ENCODE data around the gene CABCOCO1.

The CABCOCO1 gene

DNA sequence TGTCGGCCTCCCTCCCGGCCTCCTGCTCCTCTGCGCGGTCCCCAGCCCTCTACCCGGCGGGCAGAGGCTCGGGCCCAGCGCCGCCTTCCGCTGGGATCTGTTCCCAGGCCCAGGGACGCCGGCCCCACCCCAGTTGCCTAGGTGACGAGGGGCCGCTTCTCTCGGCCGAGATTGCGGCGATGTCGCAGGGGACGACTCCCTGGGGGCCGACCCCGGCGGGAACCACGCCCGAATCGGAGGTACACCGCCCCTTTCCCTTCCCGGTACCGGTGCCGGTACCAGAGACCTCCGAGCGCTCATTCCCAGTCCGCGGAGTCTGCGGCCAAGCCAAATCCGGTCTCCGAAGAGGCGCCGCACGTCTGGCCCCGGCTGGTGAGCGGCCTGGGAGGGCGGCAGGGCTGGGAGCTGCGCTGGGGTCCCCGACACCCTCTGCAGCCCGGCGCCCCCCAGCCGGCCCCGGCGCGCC is at the start of gene CABCOCO1:
TSS of gene CABCOCO1 (plus strand) at position 136 of the 466 bp plus-strand sequence. CDS start at position 180, 44 bp downstream.
- no peak for DNase-seq (ENCODE audit: low read depth)

GRCh38 chr10:61613665-61614064 is 49.1 kb upstream of the CABCOCO1 start:
- DNase-seq (ENCODE audit: low read depth): no peak

DNA sequence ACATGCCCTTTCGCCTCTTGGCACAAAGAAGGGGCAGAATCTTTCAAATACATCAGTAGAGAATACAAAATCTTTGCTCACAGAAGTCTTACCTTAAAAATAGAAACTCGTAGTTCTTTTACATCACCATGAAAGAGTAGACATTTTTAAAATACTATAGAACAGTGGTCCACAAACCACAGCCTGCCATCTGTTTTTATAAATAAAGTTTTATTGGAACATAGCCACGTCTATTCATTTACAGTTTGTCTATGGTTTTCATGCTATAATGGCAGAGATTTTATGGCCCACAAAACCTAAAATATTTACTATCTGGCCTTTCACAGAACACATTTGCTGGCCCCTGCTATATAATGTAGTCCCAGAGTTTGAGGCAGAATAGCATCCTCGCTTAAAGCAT is 46.1 kb upstream of the CABCOCO1 start:
- DNase-seq (ENCODE audit: low read depth): no peak

DNA sequence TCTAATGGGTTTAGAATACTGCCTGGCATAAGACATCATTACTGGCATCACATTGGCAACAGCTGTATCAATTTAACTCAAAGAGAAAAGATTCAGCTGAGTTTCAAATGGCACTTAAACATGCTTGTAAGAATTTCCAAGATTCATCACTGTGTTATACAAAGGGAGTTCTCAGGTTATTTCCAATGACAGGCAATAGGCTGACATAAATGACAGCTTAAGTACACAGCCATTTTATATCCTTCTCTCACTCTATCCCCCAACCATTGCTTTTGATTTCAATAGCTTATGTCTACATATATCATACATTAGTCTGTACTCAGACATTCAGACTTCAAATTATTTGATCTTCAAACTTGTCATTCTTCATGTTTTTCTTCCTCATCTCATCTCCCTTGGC is 45.5 kb upstream of the CABCOCO1 start:
- no peak for DNase-seq (ENCODE audit: low read depth)

DNA sequence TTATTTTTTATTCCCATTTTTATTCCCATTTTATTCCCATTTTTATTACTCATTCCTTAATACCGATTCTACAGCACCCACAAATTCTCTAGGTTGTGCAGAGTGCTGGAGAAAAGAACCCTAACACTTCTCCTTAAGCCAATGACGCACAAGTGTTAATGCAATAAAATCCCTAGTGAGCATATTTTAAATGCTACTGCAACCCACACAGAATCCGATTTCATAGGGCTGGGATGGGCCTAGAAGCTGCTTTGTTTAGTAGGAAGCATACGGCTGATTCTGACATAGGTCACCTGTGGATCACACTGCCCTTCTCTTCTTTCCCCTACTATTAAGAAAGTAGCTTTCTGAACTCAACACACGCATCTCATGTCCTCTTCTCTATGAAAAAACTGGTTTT is 45.1 kb upstream of the CABCOCO1 start:
- no peak for DNase-seq (ENCODE audit: low read depth)

DNA sequence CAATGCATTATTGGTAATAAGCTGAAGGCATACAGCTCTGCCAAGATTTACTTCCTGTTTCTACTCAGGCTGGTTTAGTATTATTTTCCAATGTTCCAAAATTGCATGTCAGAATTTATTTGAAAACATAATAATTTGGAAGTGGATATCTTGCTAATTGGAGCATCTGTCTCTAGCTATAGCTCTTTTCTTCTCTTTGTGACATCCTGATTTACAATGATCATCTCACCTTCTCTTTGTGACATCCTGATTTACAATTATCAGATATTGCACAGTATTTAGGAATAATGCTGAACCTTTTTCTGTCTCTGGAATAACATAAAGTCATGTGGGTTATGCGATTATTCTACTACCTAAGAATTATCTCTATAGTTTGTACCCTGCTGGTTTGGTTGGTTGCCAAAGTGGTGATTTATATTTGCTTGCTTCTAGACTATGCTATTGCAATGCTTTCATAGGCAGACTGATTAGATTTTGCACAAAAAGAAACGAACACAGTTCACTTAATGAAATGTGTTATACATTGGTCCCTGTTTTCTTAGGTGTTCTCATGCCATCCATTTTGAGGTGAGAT is 44.3 kb upstream of the CABCOCO1 start:
- no peak for DNase-seq (ENCODE audit: low read depth)

DNA sequence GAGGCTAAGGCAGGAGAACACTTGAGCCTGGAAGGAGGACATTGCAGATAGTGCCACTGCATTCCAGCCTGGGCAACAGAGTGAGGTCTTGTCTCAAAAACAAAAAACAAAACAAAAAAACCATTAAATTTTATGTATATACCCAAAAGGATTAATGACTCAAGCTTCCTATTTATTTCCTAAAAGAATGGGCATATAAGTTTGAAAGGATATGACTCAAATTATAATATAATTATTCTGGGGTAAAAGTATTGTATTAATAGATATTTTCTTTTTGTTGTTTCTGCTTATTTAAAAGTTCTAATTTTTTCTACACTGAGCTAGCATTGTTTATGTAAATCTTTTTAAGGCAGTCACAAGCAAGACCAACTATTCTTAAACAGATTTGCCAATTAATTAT is 42.2 kb upstream of the CABCOCO1 start:
- no peak for DNase-seq (ENCODE audit: low read depth)

- no peak for DNase-seq (ENCODE audit: low read depth)
Measured at GRCh38 chr10:61621605-61622051, 41.1 kb upstream of the CABCOCO1 start.

GRCh38 chr10:61623161-61623560 is 39.6 kb upstream of the CABCOCO1 start:
- no peak for DNase-seq (ENCODE audit: low read depth)

DNA sequence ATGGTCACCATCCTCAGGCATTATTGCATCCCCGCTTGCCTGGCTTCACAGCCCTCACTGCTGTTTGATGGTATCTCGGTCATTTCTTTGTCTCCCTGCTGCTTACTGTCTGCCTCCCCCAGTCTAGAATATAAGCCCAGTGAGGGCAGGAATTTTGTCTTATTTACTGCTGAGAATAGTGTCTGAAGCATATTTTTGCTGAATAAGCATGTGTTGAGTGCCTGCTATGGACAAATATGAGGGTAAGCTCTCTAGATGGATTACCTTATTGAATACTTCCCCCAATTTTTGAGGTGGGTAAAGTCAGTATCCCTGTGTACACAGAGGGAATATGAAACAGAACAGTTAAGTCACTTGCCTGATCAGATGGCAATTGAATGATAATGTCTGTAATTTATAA is 36.5 kb upstream of the CABCOCO1 start:
- DNase-seq (ENCODE audit: low read depth): no peak

DNA sequence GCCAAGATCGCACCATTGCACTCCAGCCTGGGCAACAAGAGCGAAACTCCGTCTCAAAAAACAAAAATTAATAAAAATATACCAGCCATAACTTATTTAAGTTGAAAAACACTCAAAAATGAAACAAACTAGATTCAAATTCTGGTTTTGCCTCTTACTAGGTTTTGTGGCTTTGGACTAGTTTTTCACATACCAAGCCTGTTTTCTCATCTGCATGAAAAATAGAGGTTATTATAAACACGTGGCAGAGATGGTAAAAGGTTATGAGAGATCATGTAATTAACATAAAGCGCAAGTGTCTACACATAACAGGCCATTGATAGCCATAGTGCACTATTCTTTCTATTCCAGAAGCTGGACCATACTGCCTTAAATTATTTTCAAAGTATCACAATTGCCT is 35.5 kb upstream of the CABCOCO1 start:
- no peak for DNase-seq (ENCODE audit: low read depth)

DNA sequence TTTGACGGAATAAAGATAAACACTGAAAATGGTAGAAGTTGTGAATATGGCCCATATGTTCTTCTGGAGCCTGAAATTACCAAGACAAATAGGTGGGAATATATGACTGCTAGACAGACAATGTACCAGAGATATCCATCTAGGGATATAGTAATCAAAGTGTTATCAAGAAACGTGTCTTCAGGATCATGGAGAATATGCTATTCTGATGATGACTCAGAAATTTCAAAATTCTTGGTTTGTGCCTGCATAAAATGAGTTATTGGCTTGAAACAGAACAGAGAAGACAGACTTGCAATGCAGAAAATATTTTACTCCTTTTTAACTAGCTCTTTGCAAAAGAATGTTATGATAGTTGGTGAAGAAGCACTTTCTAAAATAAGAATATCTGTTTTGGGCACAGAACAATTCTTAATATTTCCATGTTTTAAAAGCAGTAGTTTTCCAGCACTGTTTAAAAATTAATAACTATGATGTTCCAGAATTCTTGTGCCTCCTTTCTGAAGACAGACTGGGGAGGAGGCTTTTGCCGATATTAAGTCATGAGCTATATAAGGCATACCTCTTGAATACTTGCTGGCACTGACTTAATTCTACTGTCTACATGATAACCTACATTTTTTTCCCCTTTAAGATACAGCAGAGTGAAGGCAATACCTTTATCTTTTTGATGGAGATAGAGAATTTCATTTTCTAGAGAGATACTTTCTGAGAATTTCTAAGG is 34.4 kb upstream of the CABCOCO1 start:
- DNase-seq (ENCODE audit: low read depth): no peak

GRCh38 chr10:61628875-61629513 is 33.7 kb upstream of the CABCOCO1 start:
- DNase-seq (ENCODE audit: low read depth): no peak

- no peak for DNase-seq (ENCODE audit: low read depth)
Measured at GRCh38 chr10:61629576-61629975, 33.2 kb upstream of the CABCOCO1 start.

DNA sequence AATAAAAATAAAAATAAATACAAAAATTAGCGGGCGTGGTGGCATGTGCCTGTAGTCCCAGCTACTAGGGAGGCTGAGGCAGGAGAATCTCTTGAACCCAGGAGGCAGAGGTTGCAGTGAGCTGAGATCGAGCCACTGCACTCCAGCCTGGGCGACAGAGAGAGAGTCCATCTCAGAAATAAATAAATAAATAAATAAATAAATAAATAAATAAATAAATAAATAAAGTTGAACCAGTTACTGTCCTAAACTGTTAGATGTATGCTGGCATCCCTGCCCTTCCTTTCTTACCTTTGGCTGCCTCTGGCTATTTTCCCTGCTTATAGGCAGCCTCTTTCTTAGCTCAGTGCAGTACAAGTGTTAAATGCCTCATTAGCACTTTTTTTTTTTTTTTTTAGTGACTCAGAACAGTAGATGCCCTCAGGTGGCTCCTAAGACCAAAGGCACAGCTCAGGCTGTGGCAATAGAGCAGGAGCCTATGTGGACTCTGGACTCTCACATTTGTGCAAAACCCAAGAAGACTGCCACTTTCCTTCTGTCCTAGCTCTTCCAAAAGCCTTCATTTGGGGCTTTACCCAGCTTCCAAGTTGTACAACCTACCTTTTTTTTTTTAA is 30.6 kb upstream of the CABCOCO1 start:
- no peak for DNase-seq (ENCODE audit: low read depth)

DNA sequence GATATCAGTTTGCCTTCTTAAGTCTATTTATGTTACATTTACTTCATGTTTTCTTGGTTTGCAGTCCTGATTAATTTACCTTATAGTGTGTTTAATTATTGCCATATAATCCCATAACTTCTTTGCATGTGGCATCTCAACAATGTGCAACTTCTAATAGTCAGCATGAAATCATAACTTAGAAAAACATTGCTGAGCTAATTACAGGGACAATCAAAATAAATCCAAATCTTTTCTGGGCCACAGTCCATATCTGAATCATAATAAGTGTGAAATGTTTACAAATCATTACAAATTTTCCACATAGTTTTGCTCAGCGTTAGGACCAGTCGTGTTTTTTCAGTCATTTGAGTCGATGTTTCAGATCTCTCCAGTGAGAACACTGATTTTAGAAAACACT is 29.1 kb upstream of the CABCOCO1 start:
- DNase-seq (ENCODE audit: low read depth): no peak

GRCh38 chr10:61634746-61635145 is 28.0 kb upstream of the CABCOCO1 start:
- no peak for DNase-seq (ENCODE audit: low read depth)

DNA sequence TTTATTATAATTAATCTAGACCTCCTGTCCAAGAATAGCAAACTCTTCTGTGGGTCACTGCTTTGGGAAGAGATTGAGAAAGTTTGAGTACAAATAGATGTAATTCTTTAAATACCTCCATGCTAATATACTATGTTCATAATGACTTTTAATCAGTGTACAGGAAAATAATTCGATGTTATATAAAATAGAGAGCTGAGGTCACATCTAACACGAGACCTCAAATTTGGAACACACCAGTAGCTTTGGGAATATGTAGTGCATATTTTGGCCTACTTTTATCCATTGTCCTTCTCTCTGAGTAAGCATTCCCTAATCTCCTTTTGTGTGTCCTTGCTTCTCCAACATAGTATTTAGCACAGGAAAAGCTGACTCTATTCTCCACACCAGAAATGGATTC is 27.3 kb upstream of the CABCOCO1 start:
- no peak for DNase-seq (ENCODE audit: low read depth)

DNA sequence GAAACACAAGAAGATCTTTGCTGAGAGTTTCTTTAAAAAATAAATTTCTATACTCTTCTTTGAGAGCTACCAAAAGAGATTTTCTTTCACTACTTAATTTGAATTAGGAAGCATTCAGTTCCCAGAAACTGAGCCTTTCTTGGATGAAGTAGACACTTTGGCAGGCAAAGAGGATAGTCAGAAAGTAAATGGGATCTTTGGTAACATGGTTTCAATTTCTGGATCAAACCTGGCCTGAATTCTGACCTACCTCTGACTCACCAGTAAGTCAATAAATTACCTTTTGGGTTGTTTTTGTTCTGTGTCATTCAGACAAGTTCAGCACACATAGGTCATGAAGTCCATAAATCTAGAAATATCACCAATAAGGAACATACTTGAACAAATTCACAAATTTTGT is 26.8 kb upstream of the CABCOCO1 start:
- no peak for DNase-seq (ENCODE audit: low read depth)

DNA sequence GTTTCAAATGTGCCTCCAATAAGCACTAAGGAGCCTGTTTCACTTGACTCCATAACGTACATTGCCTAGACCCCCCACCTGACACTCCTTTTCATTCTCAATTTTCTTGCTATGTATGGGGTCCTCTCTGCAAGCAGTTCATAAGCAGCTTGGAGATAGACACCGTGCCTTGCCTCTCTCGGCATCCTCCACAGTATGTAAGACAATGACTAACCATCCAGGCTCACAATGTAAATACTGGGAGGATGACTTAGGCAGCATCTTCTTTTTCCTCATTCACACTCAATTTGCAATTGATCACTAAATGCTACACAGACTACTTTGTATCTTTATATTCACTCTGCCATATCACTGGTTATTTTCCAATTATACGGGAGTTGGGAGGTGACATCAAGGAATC is 22.8 kb upstream of the CABCOCO1 start:
- no peak for DNase-seq (ENCODE audit: low read depth)

DNA sequence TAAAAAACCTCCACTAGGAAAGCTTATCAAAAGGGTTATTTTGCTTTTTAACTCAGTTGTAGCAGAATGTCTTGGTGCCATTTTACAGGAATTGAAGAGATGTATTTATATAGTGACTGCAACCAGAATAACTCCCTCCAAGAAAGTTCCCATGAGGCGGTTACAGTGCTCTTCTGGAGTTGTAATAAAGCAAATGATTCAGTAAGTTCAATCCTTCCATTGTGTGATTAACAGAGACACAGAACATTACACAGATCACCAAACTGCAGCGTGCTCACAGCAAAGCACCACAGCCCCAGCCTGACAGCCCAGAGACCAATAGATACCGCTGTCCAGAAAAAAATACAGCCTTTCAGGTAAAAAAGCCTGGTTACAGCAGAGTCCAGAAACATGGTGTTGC is 21.9 kb upstream of the CABCOCO1 start:
- DNase-seq (ENCODE audit: low read depth): no peak

GRCh38 chr10:61642150-61642571 is 20.6 kb upstream of the CABCOCO1 start:
- DNase-seq (ENCODE audit: low read depth): no peak

GRCh38 chr10:61642676-61643075 is 20.1 kb upstream of the CABCOCO1 start:
- DNase-seq (ENCODE audit: low read depth): no peak

Measured in stimulated activated CD8-positive, alpha-beta memory T cell treated with anti-CD3 and anti-CD28 coated beads, Interleukin-15, amount 100 ng/mL, for 1 hour (primary cell).